Gastroesophageal sphincter (tissue), 3 donors: ENCODE data around the gene A1BG.
A peak's percentile ranks its signal among the peaks of the same experiment; 100 is the strongest.

Source experiments
- CTCF ChIP-seq, 4 experiments: fragments of 200-600 bp in 2 of 4; fragments of 450-650 bp in 2 of 4; sonication (generic) in 1 of 4; IDR thresholded peaks; one replicate each; pipeline ENCODE4 v1.5.1; 2017 to 2019; ENCODE audit warnings: antibody characterized with exemption in 4 of 4, mild to moderate bottlenecking in 2 of 4, moderate library complexity in 2 of 4
- EP300 ChIP-seq: sonication (generic); formaldehyde crosslinking; IDR thresholded peaks from one replicate; pipeline ENCODE4 v1.6.1; 2017; ENCODE audit warnings: antibody characterized with exemption, mild to moderate bottlenecking
- POLR2A ChIP-seq, 2 donors: fragments of 450-650 bp; IDR thresholded peaks; one replicate each; pipeline ENCODE4 v1.6.1; 2017; ENCODE audit warnings: antibody characterized with exemption in 2 of 2, mild to moderate bottlenecking in 2 of 2, moderate library complexity in 1 of 2
- POLR2AphosphoS5 ChIP-seq: sonication (generic); formaldehyde crosslinking; IDR thresholded peaks from one replicate; pipeline ENCODE4 v1.6.1; 2017; ENCODE audit warnings: antibody characterized with exemption

- TF ChIP-seq CTCF (IDR thresholded peaks at IDR 0.05) (no peak), POLR2A (IDR thresholded peaks at IDR 0.05) (peak in 1 of 2 donors; percentile 25), POLR2AphosphoS5 (no peak), EP300 (no peak)
Observed at GRCh38 chr19:58346961-58347929, 6.0 kb downstream of the A1BG start.
